ENCODE measurements around the gene CTCFL. TPM values are rescaled to one million over a fixed set of nuclear protein-coding genes. Genes with fewer than 3 reads are reported as not detected.

CTCFL gene
- total RNA-seq, 4 donors from 2014 or later, result 0.13 to 0.46 TPM; not detected in 2

DNA sequence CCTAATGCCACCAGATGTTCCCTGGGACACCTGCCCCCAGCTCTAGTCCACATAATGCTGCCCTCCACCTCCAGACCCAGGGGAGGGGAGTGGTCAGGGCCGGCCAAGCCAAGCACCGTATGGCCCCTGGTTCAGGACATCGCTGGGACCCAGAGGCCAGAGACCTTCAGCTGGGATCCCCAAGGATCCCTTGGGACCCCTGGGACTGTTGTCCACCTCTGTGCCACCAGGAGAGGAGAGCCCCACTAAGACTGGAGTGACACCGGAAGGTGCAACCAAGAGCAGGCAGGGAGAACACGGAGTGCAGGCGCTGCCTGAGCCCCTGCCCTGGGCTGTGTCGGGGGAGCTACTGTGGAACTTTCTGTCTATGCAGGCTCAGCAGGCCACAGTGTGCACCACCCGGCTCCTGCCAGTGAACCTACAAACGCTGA is 43.6 kb downstream of the CTCFL start:
- Histone ChIP-seq H3K9me3 (no peaks in the 10 kb centered on the region), H3K4me1 (no peaks in the 10 kb centered on the region), H3K27ac (no peak overlapping the region), H3K27me3 (no peaks in the 10 kb centered on the region), H3K4me3 (replicated peaks in 1 of 3) (no peak overlapping the region), H3K36me3 (no peaks in the 10 kb centered on the region)
- DNase-seq, result no peak
- WGBS, 2 donors, result 75 to 80% methylated on average over 5 to 9 of the region's 9 CpGs
- TF ChIP-seq, protein P1, sequence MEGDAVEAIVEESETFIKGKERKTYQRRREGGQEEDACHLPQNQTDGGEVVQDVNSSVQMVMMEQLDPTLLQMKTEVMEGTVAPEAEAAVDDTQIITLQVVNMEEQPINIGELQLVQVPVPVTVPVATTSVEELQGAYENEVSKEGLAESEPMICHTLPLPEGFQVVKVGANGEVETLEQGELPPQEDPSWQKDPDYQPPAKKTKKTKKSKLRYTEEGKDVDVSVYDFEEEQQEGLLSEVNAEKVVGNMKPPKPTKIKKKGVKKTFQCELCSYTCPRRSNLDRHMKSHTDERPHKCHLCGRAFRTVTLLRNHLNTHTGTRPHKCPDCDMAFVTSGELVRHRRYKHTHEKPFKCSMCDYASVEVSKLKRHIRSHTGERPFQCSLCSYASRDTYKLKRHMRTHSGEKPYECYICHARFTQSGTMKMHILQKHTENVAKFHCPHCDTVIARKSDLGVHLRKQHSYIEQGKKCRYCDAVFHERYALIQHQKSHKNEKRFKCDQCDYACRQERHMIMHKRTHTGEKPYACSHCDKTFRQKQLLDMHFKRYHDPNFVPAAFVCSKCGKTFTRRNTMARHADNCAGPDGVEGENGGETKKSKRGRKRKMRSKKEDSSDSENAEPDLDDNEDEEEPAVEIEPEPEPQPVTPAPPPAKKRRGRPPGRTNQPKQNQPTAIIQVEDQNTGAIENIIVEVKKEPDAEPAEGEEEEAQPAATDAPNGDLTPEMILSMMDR (IDR thresholded peaks at IDR 0.05), result no peak
- TF ChIP-seq POLR2A (IDR thresholded peaks at IDR 0.05), result no peak
- intact Hi-C loops (cut with DNase I), result no loop called here

DNA sequence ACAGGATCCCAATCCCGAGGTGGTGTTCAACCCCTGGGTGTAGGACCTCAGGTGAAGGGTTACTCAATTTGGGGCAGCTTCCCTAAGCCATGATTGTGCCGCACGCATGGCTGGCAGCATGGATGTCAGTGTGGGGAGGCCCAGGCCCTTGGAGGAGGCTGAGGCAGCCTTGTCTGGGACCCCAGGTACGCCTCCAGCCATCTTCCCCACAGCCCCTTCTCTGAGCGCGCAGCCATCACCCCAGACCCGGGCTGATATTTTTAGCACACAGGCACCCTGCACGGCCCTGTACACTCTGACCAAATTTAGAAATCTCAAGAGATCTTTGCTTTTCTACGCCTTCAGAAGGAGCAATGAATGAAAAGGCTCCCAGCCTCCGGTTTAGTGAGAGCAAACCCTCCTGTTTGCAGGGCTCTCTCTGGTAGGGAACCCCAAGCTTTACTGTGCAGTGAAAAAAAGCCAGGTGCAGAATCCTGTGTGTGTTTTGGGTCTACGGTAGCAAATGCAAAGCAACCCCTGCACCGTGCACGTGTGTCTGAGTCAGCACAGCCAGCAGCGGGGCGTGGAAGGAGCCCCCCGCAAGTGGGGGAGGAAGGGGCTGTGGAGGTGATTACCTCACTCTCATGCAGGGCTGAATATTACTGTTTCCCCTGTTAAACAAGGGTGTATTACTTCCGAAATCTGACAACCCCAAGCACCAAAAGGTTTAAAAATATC is 44.3 kb downstream of the CTCFL start:
- H3K27ac ChIP-seq, result no peak overlapping the region
- no peak for DNase-seq
- no peak overlapping the region for H3K4me3 ChIP-seq (replicated peaks in 1 of 3)
- no peaks in the 10 kb centered on the region for H3K27me3 ChIP-seq
- H3K4me1 ChIP-seq, result no peaks in the 10 kb centered on the region
- TF ChIP-seq, protein P1 (IDR thresholded peaks at IDR 0.05), result no peak
- no peak for TF ChIP-seq POLR2A (IDR thresholded peaks at IDR 0.05)
- H3K9me3 ChIP-seq, result no peaks in the 10 kb centered on the region
- 73% methylated on average over 17 of the region's 17 CpGs for WGBS, 2 donors
- H3K36me3 ChIP-seq, result no peaks in the 10 kb centered on the region
- intact Hi-C loops (cut with DNase I), result no loop called here

DNA sequence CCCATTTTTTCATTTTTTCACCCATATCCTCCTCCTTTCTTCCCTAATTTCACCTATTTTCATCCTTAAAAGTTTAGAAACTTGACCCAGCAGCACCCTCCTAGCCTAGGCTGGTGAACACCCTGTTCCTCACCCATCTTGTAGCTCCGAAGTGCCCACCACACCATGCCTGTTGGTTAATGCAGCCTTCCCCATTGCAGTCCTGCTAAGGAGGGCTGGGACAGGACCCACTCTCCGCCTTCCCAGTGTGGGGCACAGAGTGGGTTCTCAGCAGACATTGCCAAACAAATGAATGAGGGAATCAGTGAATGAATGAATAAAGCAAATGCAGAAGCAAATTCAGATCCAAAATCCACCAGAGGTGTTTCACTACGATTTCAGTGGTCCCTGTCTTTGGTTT is 45.7 kb downstream of the CTCFL start:
- H3K9me3 ChIP-seq, result no peaks in the 10 kb centered on the region
- 89 to 91% methylated on average over 3 of the region's 3 CpGs for WGBS, 2 donors
- no peak for DNase-seq
- TF ChIP-seq, protein P1 (IDR thresholded peaks at IDR 0.05), result no peak
- no peak for TF ChIP-seq POLR2A (IDR thresholded peaks at IDR 0.05)
- intact Hi-C loops (cut with DNase I), result no loop called here
- H3K27ac ChIP-seq, result no peak overlapping the region
- no peaks in the 10 kb centered on the region for H3K36me3 ChIP-seq
- H3K27me3 ChIP-seq, result no peaks in the 10 kb centered on the region
- H3K4me3 ChIP-seq (replicated peaks in 1 of 3), result no peak overlapping the region
- H3K4me1 ChIP-seq, result no peaks in the 10 kb centered on the region

DNA sequence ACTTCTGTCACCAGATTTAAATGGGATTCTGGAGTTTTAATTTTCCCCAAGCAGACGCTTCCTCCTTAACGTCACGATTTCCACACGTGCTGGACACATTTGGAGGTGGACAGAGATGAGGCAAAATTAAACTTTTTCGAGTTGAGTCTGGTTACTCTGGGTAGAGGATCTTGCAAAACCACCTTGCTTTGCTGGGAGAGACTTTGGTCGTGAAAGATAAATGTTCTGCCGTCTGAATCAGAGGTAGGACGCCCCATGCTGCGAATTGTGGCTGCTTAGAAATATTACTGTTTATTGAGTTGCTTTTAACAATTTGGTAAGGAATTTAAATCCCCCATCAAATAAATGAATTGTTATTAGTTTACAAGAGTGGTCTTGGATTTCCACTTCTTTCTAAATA is 46.8 kb downstream of the CTCFL start:
- Histone ChIP-seq H3K9me3 (no peaks in the 10 kb centered on the region), H3K36me3 (no peaks in the 10 kb centered on the region), H3K27ac (no peak overlapping the region), H3K27me3 (no peaks in the 10 kb centered on the region), H3K4me1 (peaks cover 0 to 2% of the 10 kb centered on the region in 2 donors), H3K4me3 (replicated peaks in 1 of 3) (no peak overlapping the region)
- DNase-seq, result no peak
- TF ChIP-seq, protein P1 (IDR thresholded peaks at IDR 0.05), result no peak
- TF ChIP-seq POLR2A (IDR thresholded peaks at IDR 0.05), result no peak
- WGBS, 2 donors, result 78 to 80% methylated on average over 9 of the region's 9 CpGs
- intact Hi-C loops (cut with DNase I), result no loop called here

DNA sequence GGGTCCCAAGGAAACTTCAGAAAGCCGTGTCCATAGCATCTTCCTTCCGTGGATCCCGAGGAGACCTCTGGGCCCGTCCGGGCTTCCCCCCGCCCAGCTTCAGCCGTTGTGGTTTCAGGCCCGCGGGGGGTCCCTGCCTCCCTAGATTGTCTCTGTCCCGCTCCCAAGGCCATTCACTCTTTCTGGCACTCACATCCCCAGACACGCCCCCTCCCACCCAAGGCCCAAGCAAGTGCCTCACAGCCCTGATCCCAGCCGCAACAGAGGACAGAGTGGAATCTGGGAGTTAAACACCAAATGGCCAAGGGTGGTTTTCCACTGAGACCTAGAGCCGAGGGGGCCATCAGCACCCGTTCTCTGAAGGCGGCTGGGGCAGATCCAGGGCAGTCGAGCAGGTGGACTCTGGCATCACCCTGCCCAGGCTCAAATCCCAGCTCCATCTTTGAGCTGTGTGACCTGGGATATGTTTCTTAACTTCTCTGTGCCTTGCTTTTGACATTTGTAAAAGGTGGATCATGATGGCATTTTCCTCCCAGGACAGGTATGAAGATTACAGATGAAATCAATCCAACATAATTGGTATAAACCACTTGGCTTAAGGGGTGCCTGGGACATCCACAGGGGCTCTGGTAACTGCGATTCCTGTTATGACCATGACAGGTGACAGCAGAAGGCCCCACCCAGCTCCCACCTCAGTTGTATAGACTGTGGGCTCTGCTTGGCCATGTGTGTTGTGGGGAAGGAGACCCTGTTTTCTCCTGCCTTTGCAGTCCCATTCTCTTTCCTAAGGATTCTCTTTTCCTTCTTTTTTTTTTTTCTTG is 48.1 kb downstream of the CTCFL start:
- intact Hi-C loops (cut with DNase I), result no loop called here
- Histone ChIP-seq H3K4me1 (peaks cover 0 to 5% of the 10 kb centered on the region in 2 donors), H3K4me3 (replicated peaks in 1 of 3) (no peak overlapping the region), H3K27me3 (no peaks in the 10 kb centered on the region), H3K9me3 (no peaks in the 10 kb centered on the region), H3K27ac (no peak overlapping the region), H3K36me3 (no peaks in the 10 kb centered on the region)
- no peak for TF ChIP-seq POLR2A (IDR thresholded peaks at IDR 0.05)
- TF ChIP-seq, protein P1 (IDR thresholded peaks at IDR 0.05), result no peak
- DNase-seq, result no peak
- 81% methylated on average over 8 to 17 of the region's 17 CpGs for WGBS, 2 donors
